Measurements from ENCODE around the gene PBRM1. TPM values are rescaled to one million over a fixed set of nuclear protein-coding genes. Genes with fewer than 3 reads are reported as not detected.

Gene PBRM1
- total RNA-seq, 1 experiment from 2014 or later, result 74.2 TPM

GRCh38 chr3:52623234-52623792 lies 62.4 kb downstream of the PBRM1 start:
- H2BK20ac ChIP-seq (ENCODE audit: low read depth, low read length, poor library complexity, severe bottlenecking), result no peak overlapping the region
- no peak overlapping the region for H3T11ph ChIP-seq (ENCODE audit: low read length)
- WGBS (ENCODE audit: extremely low coverage, insufficient read length, low lambda C conversion rate), result no CpG with 5 or more reads among the region's 2 CpGs
- H3K9me3 ChIP-seq (ENCODE audit: control insufficient read depth, low read depth, low read length), result no peaks in the 10 kb centered on the region
- no peak overlapping the region for H3K18ac ChIP-seq (ENCODE audit: insufficient read length, low read depth, low read length)
- no peak for DNase-seq
- H3K4ac ChIP-seq (ENCODE audit: low read depth, low read length), result no peak overlapping the region
- H4K20me1 ChIP-seq (ENCODE audit: control insufficient read depth, insufficient read depth, insufficient read length), result no peaks in the 10 kb centered on the region
- TF ChIP-seq, protein P1, sequence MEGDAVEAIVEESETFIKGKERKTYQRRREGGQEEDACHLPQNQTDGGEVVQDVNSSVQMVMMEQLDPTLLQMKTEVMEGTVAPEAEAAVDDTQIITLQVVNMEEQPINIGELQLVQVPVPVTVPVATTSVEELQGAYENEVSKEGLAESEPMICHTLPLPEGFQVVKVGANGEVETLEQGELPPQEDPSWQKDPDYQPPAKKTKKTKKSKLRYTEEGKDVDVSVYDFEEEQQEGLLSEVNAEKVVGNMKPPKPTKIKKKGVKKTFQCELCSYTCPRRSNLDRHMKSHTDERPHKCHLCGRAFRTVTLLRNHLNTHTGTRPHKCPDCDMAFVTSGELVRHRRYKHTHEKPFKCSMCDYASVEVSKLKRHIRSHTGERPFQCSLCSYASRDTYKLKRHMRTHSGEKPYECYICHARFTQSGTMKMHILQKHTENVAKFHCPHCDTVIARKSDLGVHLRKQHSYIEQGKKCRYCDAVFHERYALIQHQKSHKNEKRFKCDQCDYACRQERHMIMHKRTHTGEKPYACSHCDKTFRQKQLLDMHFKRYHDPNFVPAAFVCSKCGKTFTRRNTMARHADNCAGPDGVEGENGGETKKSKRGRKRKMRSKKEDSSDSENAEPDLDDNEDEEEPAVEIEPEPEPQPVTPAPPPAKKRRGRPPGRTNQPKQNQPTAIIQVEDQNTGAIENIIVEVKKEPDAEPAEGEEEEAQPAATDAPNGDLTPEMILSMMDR (conservative IDR thresholded peaks at IDR 0.05), result no peak
- no peaks in the 10 kb centered on the region for H3K79me1 ChIP-seq (ENCODE audit: insufficient read depth, low read depth, low read length, poor library complexity, severe bottlenecking)
- no peak overlapping the region for H3K27ac ChIP-seq (ENCODE audit: insufficient read length, low read depth, low read length)
- no peak overlapping the region for H3K4me2 ChIP-seq (ENCODE audit: insufficient read depth, insufficient read length, low read length)
- H3K27me3 ChIP-seq (ENCODE audit: insufficient read depth, low read length), result no peaks in the 10 kb centered on the region
- no peak overlapping the region for H3K27ac Mint-ChIP-seq
- no peaks in the 10 kb centered on the region for H3K9me3 Mint-ChIP-seq
- H3K4me1 ChIP-seq (ENCODE audit: insufficient read depth, low read length), result no peaks in the 10 kb centered on the region
- H4K8ac ChIP-seq (replicated peaks; ENCODE audit: insufficient read length, low read depth, low read length), result no peak overlapping the region
- H3K4me3 Mint-ChIP-seq, result no peak overlapping the region
- no peaks in the 10 kb centered on the region for H3K79me2 ChIP-seq (ENCODE audit: insufficient read depth, low read length)
- H3K27me3 Mint-ChIP-seq (ENCODE audit: low read depth), result no peaks in the 10 kb centered on the region
- H2BK5ac ChIP-seq (ENCODE audit: insufficient read length, low read length), result no peak overlapping the region
- H4K91ac ChIP-seq (ENCODE audit: insufficient read length, low read depth, low read length), result no peak overlapping the region
- no peaks in the 10 kb centered on the region for H3K4me1 Mint-ChIP-seq
- H4K5ac ChIP-seq (ENCODE audit: insufficient read length, low read depth, low read length), result no peak overlapping the region
- H2BK120ac ChIP-seq (ENCODE audit: low read depth, low read length, poor library complexity, severe bottlenecking), result no peak overlapping the region
- H2AFZ ChIP-seq (ENCODE audit: low read length), result no peak overlapping the region
- H3K14ac ChIP-seq (ENCODE audit: insufficient read depth, low read length), result no peak overlapping the region
- H3K9ac ChIP-seq (ENCODE audit: extremely low read depth, insufficient read length, low read length), result no peak overlapping the region
- H2BK12ac ChIP-seq (ENCODE audit: insufficient read length, low read depth, low read length), result no peak overlapping the region
- no peak overlapping the region for H3K23ac ChIP-seq (ENCODE audit: insufficient read length, low read depth, low read length)
- H3K23me2 ChIP-seq (ENCODE audit: insufficient read length, low read depth, low read length, poor library complexity, severe bottlenecking), result no peaks in the 10 kb centered on the region
- H3K36me3 Mint-ChIP-seq (ENCODE audit: insufficient read depth in 1 of 3, low read depth in 3 of 3), result peaks cover 1 to 39% (median 27%) of the 10 kb centered on the region in 3 experiments; a peak in 5 of 7 replicates
- no peak overlapping the region for H2AK5ac ChIP-seq (ENCODE audit: insufficient read length, low read length)
- H2BK15ac ChIP-seq (ENCODE audit: low read depth, low read length), result no peak overlapping the region
- H3K56ac ChIP-seq (ENCODE audit: insufficient read length, low read depth, low read length), result no peak overlapping the region

Data from H9 (cell line).